HUES48 (cell line): Measurements from ENCODE around the gene DNAJC5.
"Not testable (repeated sequence)": the region's sequence is repeated elsewhere in the genome, so short reads cannot be mapped to it uniquely, and the experiment has no call there.

Experiments
- H3K27ac ChIP-seq: one replicate; pipeline ENCODE4 v1.7.0; 2013; ENCODE audit warnings: low read depth, low read length, inconsistent platforms
- H3K27me3 ChIP-seq: 2 replicates; pipeline ENCODE4 v1.6.1; 2013; ENCODE audit warnings: mild to moderate bottlenecking, low read length; ENCODE audit not compliant: control insufficient read depth, insufficient read depth
- H3K36me3 ChIP-seq: 2 replicates; pipeline ENCODE4 v1.6.1; 2013; ENCODE audit warnings: low read length; ENCODE audit not compliant: control insufficient read depth, insufficient read depth
- H3K4me1 ChIP-seq: 2 replicates; pipeline ENCODE4 v1.6.1; 2013; ENCODE audit warnings: mild to moderate bottlenecking, low read length; ENCODE audit not compliant: control insufficient read depth, insufficient read depth
- H3K4me3 ChIP-seq: 2 replicates; pipeline ENCODE4 v1.5.1; 2013; ENCODE audit warnings: mild to moderate bottlenecking, low read depth, low read length
- H3K9ac ChIP-seq: 2 replicates; pipeline ENCODE4 v1.6.1; 2013; ENCODE audit warnings: mild to moderate bottlenecking, low read depth, low read length, moderate library complexity
- H3K9me3 ChIP-seq: 2 replicates; pipeline ENCODE4 v1.6.1; 2013; ENCODE audit warnings: low read length; ENCODE audit not compliant: control insufficient read depth, insufficient read depth

DNAJC5 gene

DNA sequence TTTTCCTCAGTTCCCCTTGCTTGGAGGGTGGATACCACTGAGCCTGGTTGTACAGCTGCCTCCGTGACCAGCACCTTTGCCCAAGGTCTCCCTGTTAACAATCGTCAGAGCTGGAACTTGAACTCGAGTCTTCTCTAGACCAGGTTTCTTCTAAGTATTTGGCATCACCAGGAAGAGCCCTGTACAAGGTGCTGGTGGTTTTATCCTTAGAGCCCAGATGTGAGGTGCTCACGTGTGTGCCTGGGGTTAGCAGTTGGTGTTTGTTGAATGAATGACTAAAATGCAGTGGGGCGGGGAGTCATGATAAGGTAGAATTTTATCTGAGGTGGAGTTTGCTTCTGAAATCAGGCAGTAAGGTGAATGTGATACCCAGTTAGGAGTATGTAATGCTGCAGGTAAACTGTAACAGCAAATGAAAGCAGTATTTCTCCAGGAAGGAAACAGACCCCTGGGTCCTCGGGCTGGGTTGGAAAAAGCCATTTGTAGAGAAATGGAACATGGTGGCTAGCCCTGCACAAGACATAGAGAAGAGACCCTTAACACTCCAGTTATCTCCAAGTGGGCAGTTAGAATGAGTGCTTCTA, 3.1 kb downstream of the DNAJC5 start:
- H3K36me3 ChIP-seq, result no peaks in the 10 kb centered on the region
- peaks cover 14% of the 10 kb centered on the region for H3K4me1 ChIP-seq
- no peak overlapping the region for H3K27ac ChIP-seq
- H3K9me3 ChIP-seq, result no peaks in the 10 kb centered on the region
- no peak overlapping the region for H3K4me3 ChIP-seq
- no peaks in the 10 kb centered on the region for H3K27me3 ChIP-seq
- no peak overlapping the region for H3K9ac ChIP-seq

GRCh38 chr20:63898882-63899558, 4.1 kb downstream of the DNAJC5 start:
- Histone ChIP-seq H3K36me3 (no peaks in the 10 kb centered on the region), H3K9ac (no peak overlapping the region), H3K4me1 (peaks cover 14% of the 10 kb centered on the region), H3K9me3 (no peaks in the 10 kb centered on the region), H3K27me3 (no peaks in the 10 kb centered on the region), H3K4me3 (no peak overlapping the region), H3K27ac (no peak overlapping the region)

GRCh38 chr20:63900413-63900812, 5.5 kb downstream of the DNAJC5 start:
- Histone ChIP-seq H3K27ac (no peak overlapping the region), H3K9ac (no peak overlapping the region), H3K4me1 (peaks cover 11% of the 10 kb centered on the region; the same call in 1 of the 2 replicates), H3K9me3 (no peaks in the 10 kb centered on the region), H3K4me3 (no peak overlapping the region), H3K36me3 (no peaks in the 10 kb centered on the region), H3K27me3 (no peaks in the 10 kb centered on the region)

DNA sequence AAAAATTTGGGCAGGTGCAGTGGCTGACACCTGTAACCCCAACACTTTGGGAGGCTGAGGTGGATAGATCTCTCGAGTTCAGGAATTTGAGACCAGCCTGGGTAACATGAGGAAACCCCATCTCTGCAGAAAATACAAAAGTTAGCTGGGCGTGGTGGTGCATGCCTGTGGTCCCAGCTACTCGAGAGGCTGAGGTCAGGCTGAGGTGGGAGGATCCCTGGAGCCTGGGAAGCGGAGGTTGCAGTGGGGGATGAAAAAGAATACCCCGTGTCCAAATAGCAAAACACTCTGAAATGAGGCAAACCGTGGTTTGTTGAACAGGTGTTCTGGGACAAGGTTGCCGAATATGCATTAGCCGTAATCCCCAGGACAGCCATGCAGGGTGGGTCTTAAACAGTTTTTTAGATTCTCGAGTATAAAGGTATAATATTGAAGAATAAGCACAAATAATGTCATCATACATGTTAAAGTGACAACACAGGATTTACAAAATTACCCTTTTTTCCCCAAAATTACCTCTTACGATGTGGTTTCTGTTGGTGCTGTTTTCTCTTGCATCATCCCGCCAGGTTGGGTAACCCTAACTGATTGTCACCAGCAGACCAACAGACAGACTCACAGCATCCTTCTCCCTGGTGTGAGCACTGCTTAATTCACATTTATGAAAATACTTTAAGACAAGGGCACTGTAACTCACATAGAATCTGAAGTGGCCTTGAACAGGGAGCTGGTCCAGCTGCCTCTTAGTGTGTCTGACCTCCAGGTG, 9.1 kb downstream of the DNAJC5 start:
- no peaks in the 10 kb centered on the region for H3K4me1 ChIP-seq
- no peaks in the 10 kb centered on the region for H3K9me3 ChIP-seq
- H3K27ac ChIP-seq, result no peak overlapping the region
- H3K9ac ChIP-seq, result no peak overlapping the region
- H3K36me3 ChIP-seq, result no peaks in the 10 kb centered on the region
- H3K27me3 ChIP-seq, result no peaks in the 10 kb centered on the region
- no peak overlapping the region for H3K4me3 ChIP-seq

DNA sequence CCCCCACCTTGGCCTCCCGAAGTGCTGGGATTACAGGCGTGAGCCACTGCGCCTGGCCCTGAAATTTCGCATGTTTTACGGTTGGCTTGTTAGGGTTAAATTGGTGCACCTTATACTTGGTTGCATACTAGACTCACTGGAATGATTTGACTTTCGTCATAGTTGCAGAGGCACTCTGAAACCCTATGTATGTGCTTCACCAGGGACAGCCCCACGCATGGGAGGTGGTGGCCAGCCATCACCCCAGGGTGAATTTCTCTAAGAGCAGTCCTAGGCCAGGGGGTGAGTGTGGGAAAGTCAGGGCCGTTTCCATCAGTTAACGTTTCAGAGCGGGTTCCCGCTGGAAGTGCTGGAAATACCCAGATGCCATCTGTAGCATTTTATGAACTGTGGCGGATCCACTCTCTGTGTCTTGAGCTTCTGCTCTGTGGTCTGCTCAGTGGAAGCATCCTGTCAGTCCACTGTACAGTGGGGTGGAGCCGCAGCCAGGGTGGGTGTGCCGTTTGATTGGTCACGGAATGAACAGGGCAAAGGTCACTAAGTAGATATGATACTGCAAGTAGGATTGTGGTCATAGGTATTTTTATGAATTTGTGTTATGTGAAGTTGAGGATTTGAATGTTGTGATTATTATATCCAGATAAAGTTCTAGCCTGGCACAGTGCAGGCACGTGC, 13.2 kb downstream of the DNAJC5 start:
- H3K36me3 ChIP-seq, result no peaks in the 10 kb centered on the region
- H3K27me3 ChIP-seq, result no peaks in the 10 kb centered on the region
- H3K4me3 ChIP-seq, result no peak overlapping the region
- H3K9ac ChIP-seq, result no peak overlapping the region
- H3K27ac ChIP-seq, result no peak overlapping the region
- no peaks in the 10 kb centered on the region for H3K9me3 ChIP-seq
- no peaks in the 10 kb centered on the region for H3K4me1 ChIP-seq

DNA sequence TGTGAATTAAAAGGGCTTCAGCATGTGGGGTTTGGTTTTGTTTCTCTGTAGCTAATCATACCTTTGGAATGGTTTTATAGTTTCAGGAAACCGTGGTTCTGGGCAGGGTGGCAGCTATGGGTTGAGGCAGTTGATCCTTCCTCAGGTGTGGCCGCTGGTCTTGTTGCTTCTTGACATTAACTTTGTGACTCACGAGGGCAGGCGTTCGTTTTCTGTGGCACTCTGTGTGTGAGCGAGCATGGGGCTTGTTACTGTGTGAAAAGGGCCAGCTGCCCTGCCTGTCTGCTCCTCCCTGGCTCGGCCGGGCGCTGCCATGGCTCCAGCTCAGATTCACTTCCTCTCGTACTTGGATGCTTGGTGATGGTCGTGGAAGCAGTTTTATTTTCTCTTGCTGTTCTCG, 16.2 kb downstream of the DNAJC5 start:
- H3K4me1 ChIP-seq, result no peaks in the 10 kb centered on the region
- no peak overlapping the region for H3K9ac ChIP-seq
- no peaks in the 10 kb centered on the region for H3K36me3 ChIP-seq

DNA sequence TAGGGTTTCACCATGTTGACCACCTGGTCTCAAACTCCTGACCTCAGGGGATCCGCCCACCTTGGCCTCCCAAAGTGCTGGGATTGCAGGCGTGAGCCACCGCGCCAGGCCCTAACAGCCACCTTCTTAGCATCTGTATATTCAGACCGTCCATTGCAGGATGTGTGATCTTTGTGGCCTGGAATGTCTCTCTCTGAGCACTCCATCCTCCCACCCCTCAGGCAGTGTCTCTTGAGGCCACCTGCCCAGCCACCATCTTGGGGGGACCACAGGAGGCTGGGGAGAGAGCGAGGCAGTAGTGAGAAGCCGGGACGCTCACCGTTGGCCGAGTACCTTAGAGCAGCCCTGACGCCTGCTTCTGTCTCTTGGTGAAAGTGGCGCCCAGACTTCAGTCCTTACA, 18.8 kb downstream of the DNAJC5 start:
- Histone ChIP-seq H3K9me3 (no peaks in the 10 kb centered on the region), H3K36me3 (0 out of 2 replicates have a peak, but pooled peaks cover 2% of the 10 kb centered on the region), H3K4me1 (no peaks in the 10 kb centered on the region), H3K27ac (no peak overlapping the region), H3K27me3 (no peaks in the 10 kb centered on the region), H3K9ac (no peak overlapping the region), H3K4me3 (no peak overlapping the region)

More for the DNA sequence above, 16.2 kb downstream of the DNAJC5 start:
- no peaks in the 10 kb centered on the region for H3K27me3 ChIP-seq
- no peak overlapping the region for H3K27ac ChIP-seq
- no peaks in the 10 kb centered on the region for H3K9me3 ChIP-seq
- H3K4me3 ChIP-seq, result no peak overlapping the region

DNA sequence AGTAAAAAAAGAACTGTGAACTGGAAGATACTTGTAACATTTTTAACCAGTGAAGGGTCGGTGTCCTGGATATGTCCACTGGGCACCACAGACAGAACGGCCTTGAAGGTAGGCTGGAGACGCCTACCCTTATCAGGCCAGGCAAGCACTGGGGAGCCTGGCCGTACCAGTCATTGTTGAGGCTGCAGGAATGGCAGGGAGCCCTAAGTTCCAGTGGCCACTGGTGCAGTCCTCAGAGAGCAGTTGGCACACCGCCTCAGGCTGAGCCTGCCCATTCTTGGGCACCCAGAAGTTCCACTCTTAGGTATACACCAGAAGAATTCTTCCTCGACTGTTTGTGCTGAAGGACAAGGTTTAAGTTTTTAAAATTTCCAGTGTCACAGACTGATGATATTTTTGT, 20.5 kb downstream of the DNAJC5 start:
- no peaks in the 10 kb centered on the region for H3K9me3 ChIP-seq
- 0 out of 2 replicates have a peak, but pooled peaks cover 2% of the 10 kb centered on the region for H3K36me3 ChIP-seq
- no peak overlapping the region for H3K27ac ChIP-seq
- no peaks in the 10 kb centered on the region for H3K27me3 ChIP-seq
- no peak overlapping the region for H3K9ac ChIP-seq
- no peaks in the 10 kb centered on the region for H3K4me1 ChIP-seq
- no peak overlapping the region for H3K4me3 ChIP-seq

DNA sequence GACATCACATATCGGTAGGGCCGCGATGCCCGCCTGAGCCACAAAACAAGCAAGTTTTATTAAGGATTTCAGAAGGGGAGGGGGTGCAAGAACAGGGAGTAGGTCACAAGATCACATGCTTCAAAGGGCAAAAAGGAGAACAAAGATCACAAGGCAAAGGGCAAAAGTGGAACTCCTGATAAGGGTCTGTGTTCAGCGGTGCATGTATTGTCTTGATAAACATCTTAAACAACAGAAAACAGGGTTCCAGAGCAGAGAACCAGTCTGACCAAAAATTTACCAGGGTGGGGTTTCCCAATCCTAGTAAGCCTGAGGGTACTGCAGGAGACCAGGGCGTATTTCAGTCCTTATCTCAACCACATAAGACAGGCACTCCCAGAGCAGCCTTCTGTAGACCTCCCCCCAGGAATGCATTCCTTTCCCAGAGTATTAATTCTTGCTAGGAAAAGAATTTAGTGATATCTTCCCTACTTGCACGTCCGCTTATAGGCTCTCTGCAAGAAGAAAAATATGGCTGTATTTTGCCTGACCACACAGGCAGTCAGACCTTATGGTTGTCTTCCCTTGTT, 21.5 kb downstream of the DNAJC5 start:
- not testable (repeated sequence) for H3K27me3 ChIP-seq, H3K4me3 ChIP-seq, H3K36me3 ChIP-seq, H3K4me1 ChIP-seq, H3K9me3 ChIP-seq, H3K9ac ChIP-seq, H3K27ac ChIP-seq

- H3K36me3 ChIP-seq, result 0 out of 2 replicates have a peak, but pooled peaks cover 2% of the 10 kb centered on the region
- no peaks in the 10 kb centered on the region for H3K9me3 ChIP-seq
- no peak overlapping the region for H3K27ac ChIP-seq
- no peaks in the 10 kb centered on the region for H3K27me3 ChIP-seq
- H3K4me3 ChIP-seq, result no peak overlapping the region
- H3K9ac ChIP-seq, result no peak overlapping the region
- H3K4me1 ChIP-seq, result no peaks in the 10 kb centered on the region
Measured at GRCh38 chr20:63917811-63918210, 22.9 kb downstream of the DNAJC5 start.
